Thyroid gland (tissue), 4 donors: ENCODE measurements around the gene CACNB4. TPM values are rescaled to one million over a fixed set of nuclear protein-coding genes. Genes with fewer than 3 reads are reported as not detected.

Experiments
- DNase-seq, 2 donors: peaks; one replicate each; pipeline ENCODE4 v3.0.0-alpha.2; 2019
- H3K27ac ChIP-seq, 3 donors: fragments of 200-600 bp; sonication (generic); 1 replicate in 2 of 3; 2 replicates in 1 of 3; pipeline ENCODE4 v1.5.1; 2016 to 2019; ENCODE audit warnings: mild to moderate bottlenecking in 1 of 3, moderate library complexity in 1 of 3
- H3K27me3 ChIP-seq: fragments of 200-600 bp; sonication (generic); one replicate; pipeline ENCODE4 v1.5.1; 2019
- H3K36me3 ChIP-seq, 2 donors: fragments of 200-600 bp; sonication (generic); one replicate each; pipeline ENCODE4 v1.5.1; 2016 to 2019
- H3K4me1 ChIP-seq, 2 donors: fragments of 200-600 bp; sonication (generic); one replicate each; pipeline ENCODE4 v1.5.1; 2017 to 2019
- H3K4me3 ChIP-seq, 3 donors: fragments of 200-600 bp; sonication (generic); replicated peaks in 1 of 3; 1 replicate in 2 of 3; 2 replicates in 1 of 3; pipeline ENCODE4 v1.5.1; 2016; ENCODE audit warnings: mild to moderate bottlenecking in 1 of 3
- H3K9me3 ChIP-seq: fragments of 200-600 bp; sonication (generic); one replicate; pipeline ENCODE4 v1.5.1; 2017
- CTCF ChIP-seq, 6 experiments: fragments of 200-600 bp in 3 of 6; fragments of 450-650 bp in 3 of 6; sonication (generic) in 3 of 6; IDR thresholded peaks; one replicate each; pipeline ENCODE4 v1.5.1; 2016 to 2019; ENCODE audit warnings: antibody characterized with exemption in 6 of 6, mild to moderate bottlenecking in 2 of 6, inconsistent platforms in 1 of 6, moderate library complexity in 1 of 6
- POLR2A ChIP-seq, 2 donors: fragments of 450-650 bp; IDR thresholded peaks; one replicate each; pipeline ENCODE4 v1.6.1; 2017; ENCODE audit warnings: antibody characterized with exemption in 2 of 2, mild to moderate bottlenecking in 2 of 2, moderate library complexity in 1 of 2
- WGBS, 2 donors: methylation state at CpG; one replicate each; pipeline ENCODE4 v1.1.5; 2017; 5-methylcytosine and 5-hydroxymethylcytosine counted together
- intact Hi-C: fragments of 100-400 bp; cut with DNase I; formaldehyde crosslinking; loops from one replicate; pipeline ENCODE4 v1.15.1; 2023
- total RNA-seq, 4 donors: library from RNA; depleted of rRNA; stranded (reverse); fragments of >200 nt; gene quantifications; one replicate each; pipeline ENCODE4 v1.2.3, GENCODE V29; 2016

Gene CACNB4
- total RNA-seq, 4 donors from 2014 or later, result 3.0 to 3.6 (median 3.2) TPM

- Histone ChIP-seq H3K4me1 (peaks cover 0 to 5% of the 10 kb centered on the region in 2 donors), H3K27me3 (no peaks in the 10 kb centered on the region), H3K4me3 (no peak overlapping the region), H3K27ac (no peak overlapping the region), H3K9me3 (no peaks in the 10 kb centered on the region), H3K36me3 (no peaks in the 10 kb centered on the region)
- DNase-seq, result no peak
- WGBS, 2 donors, result 64 to 70% methylated on average over 6 of the region's 6 CpGs
- TF ChIP-seq CTCF (IDR thresholded peaks at IDR 0.05) (no peak), POLR2A (IDR thresholded peaks at IDR 0.05) (no peak)
- intact Hi-C loops, result no loop called here
Observed at GRCh38 chr2:151907286-151908203, 191.3 kb downstream of the CACNB4 start.

GRCh38 chr2:151906633-151906998 is 192.2 kb downstream of the CACNB4 start:
- Histone ChIP-seq H3K27me3 (no peaks in the 10 kb centered on the region), H3K4me3 (no peak overlapping the region), H3K27ac (no peak overlapping the region), H3K4me1 (peaks cover 0 to 5% of the 10 kb centered on the region in 2 donors), H3K9me3 (no peaks in the 10 kb centered on the region), H3K36me3 (no peaks in the 10 kb centered on the region)
- no peak for TF ChIP-seq POLR2A (IDR thresholded peaks at IDR 0.05)
- TF ChIP-seq CTCF (IDR thresholded peaks at IDR 0.05), result no peak
- WGBS, 2 donors, result 95 to 97% methylated on average over 2 of the region's 2 CpGs
- DNase-seq, result no peak
- intact Hi-C loops, result no loop called here

GRCh38 chr2:151905963-151906632 is 192.7 kb downstream of the CACNB4 start:
- H3K4me1 ChIP-seq, result peaks cover 0 to 5% of the 10 kb centered on the region in 2 donors
- no peak for DNase-seq
- no peak for TF ChIP-seq CTCF (IDR thresholded peaks at IDR 0.05)
- no peak for TF ChIP-seq POLR2A (IDR thresholded peaks at IDR 0.05)
- intact Hi-C loops, result no loop called here
- H3K36me3 ChIP-seq, result no peaks in the 10 kb centered on the region
- H3K4me3 ChIP-seq, result no peak overlapping the region
- H3K9me3 ChIP-seq, result no peaks in the 10 kb centered on the region
- 88 to 91% methylated on average over 2 of the region's 2 CpGs for WGBS, 2 donors
- H3K27ac ChIP-seq, result no peak overlapping the region
- H3K27me3 ChIP-seq, result no peaks in the 10 kb centered on the region

- Histone ChIP-seq H3K36me3 (no peaks in the 10 kb centered on the region), H3K27me3 (no peaks in the 10 kb centered on the region), H3K27ac (no peak overlapping the region), H3K4me1 (peaks cover 0 to 5% of the 10 kb centered on the region in 2 donors), H3K9me3 (no peaks in the 10 kb centered on the region), H3K4me3 (no peak overlapping the region)
- no peak for TF ChIP-seq POLR2A (IDR thresholded peaks at IDR 0.05)
- TF ChIP-seq CTCF (IDR thresholded peaks at IDR 0.05), result no peak
- intact Hi-C loops, result no loop called here
- no peak for DNase-seq
- 88 to 89% methylated on average over 4 of the region's 4 CpGs for whole genome bisulfite sequencing, 2 donors
Observed at GRCh38 chr2:151904807-151905206, 194.0 kb downstream of the CACNB4 start.

GRCh38 chr2:151904021-151904420 is 194.8 kb downstream of the CACNB4 start:
- Histone ChIP-seq H3K27me3 (no peaks in the 10 kb centered on the region), H3K36me3 (no peaks in the 10 kb centered on the region), H3K27ac (no peak overlapping the region), H3K4me3 (no peak overlapping the region), H3K4me1 (peaks cover 0 to 5% of the 10 kb centered on the region in 2 donors), H3K9me3 (no peaks in the 10 kb centered on the region)
- intact Hi-C loops, result no loop called here
- TF ChIP-seq POLR2A (IDR thresholded peaks at IDR 0.05) (no peak), CTCF (IDR thresholded peaks at IDR 0.05) (no peak)
- WGBS, 2 donors, result 90% methylated on average over 4 of the region's 4 CpGs
- no peak for DNase-seq
